HEK293 (cell line): ENCODE measurements around the gene TECPR2.

Experiments used
- BCL11B ChIP-seq: fragments of 450-650 bp; formaldehyde crosslinking; IDR thresholded peaks from 2 replicates; pipeline ENCODE4 v1.5.1; 2016; ENCODE audit warnings: low read depth, missing biosample characterization, missing genetic modification characterization
- INSM2 ChIP-seq: fragments of 450-650 bp; formaldehyde crosslinking; IDR thresholded peaks from 2 replicates; pipeline ENCODE4 v1.5.1; 2016; ENCODE audit warnings: missing biosample characterization, missing genetic modification characterization
- KLF7 ChIP-seq: fragments of 450-650 bp; formaldehyde crosslinking; IDR thresholded peaks from 2 replicates; pipeline ENCODE4 v1.5.1; 2016; ENCODE audit warnings: missing biosample characterization, missing genetic modification characterization, borderline replicate concordance
- MEIS1 ChIP-seq: sonication (generic); formaldehyde crosslinking; IDR thresholded peaks from 2 replicates; pipeline ENCODE4 v1.8.1; 2022; ENCODE audit warnings: missing genetic modification reagents, mild to moderate bottlenecking, borderline replicate concordance
- MZF1 ChIP-seq: fragments of 450-650 bp; formaldehyde crosslinking; IDR thresholded peaks from 2 replicates; pipeline ENCODE4 v1.5.1; 2017; ENCODE audit warnings: missing biosample characterization, missing genetic modification characterization, borderline replicate concordance
- OVOL3 ChIP-seq: fragments of 450-650 bp; formaldehyde crosslinking; IDR thresholded peaks from 2 replicates; pipeline ENCODE4 v1.5.1; 2016; ENCODE audit warnings: missing biosample characterization, missing genetic modification characterization
- REST ChIP-seq: fragments of 450-650 bp; formaldehyde crosslinking; IDR thresholded peaks from 2 replicates; pipeline ENCODE4 v1.5.1; 2016; ENCODE audit warnings: missing biosample characterization, missing genetic modification characterization
- SP3 ChIP-seq: fragments of 450-650 bp; formaldehyde crosslinking; IDR thresholded peaks from 2 replicates; pipeline ENCODE4 v1.5.1; 2016; ENCODE audit warnings: missing biosample characterization, missing genetic modification characterization
- TCF7L2 ChIP-seq: IDR thresholded peaks from 2 replicates; pipeline ENCODE4 v1.6.1; 2011; ENCODE audit warnings: low read depth, mild to moderate bottlenecking, inconsistent platforms, low read length, moderate library complexity, borderline replicate concordance
- YY2 ChIP-seq: fragments of 450-650 bp; formaldehyde crosslinking; IDR thresholded peaks from 2 replicates; pipeline ENCODE4 v1.5.1; 2016; ENCODE audit warnings: missing biosample characterization, missing genetic modification characterization
- ZBTB17 ChIP-seq: fragments of 450-650 bp; formaldehyde crosslinking; IDR thresholded peaks from 2 replicates; pipeline ENCODE4 v1.5.1; 2016; ENCODE audit warnings: missing biosample characterization, missing genetic modification characterization
- ZNF10 ChIP-seq: fragments of 450-650 bp; formaldehyde crosslinking; IDR thresholded peaks from 2 replicates; pipeline ENCODE4 v1.5.1; 2017; ENCODE audit warnings: missing biosample characterization, missing genetic modification characterization
- ZNF184 ChIP-seq: fragments of 450-650 bp; IDR thresholded peaks from 2 replicates; pipeline ENCODE4 v1.5.1; 2018; ENCODE audit warnings: missing biosample characterization, mild to moderate bottlenecking, missing genetic modification characterization
- ZNF24 ChIP-seq: fragments of 450-650 bp; formaldehyde crosslinking; IDR thresholded peaks from 2 replicates; pipeline ENCODE4 v1.5.1; 2016; ENCODE audit warnings: missing biosample characterization, missing genetic modification characterization
- ZNF391 ChIP-seq: fragments of 450-650 bp; formaldehyde crosslinking; IDR thresholded peaks from 2 replicates; pipeline ENCODE4 v1.5.1; 2016; ENCODE audit warnings: low read depth, missing biosample characterization, missing genetic modification characterization, borderline replicate concordance
- ZNF558 ChIP-seq: fragments of 450-650 bp; formaldehyde crosslinking; IDR thresholded peaks from 2 replicates; pipeline ENCODE4 v1.5.1; 2016; ENCODE audit warnings: missing biosample characterization, missing genetic modification characterization
- ZNF623 ChIP-seq: fragments of 450-650 bp; formaldehyde crosslinking; IDR thresholded peaks from 2 replicates; pipeline ENCODE4 v1.5.1; 2016; ENCODE audit warnings: missing biosample characterization, missing genetic modification characterization
- ZNF629 ChIP-seq: fragments of 450-650 bp; formaldehyde crosslinking; IDR thresholded peaks from 2 replicates; pipeline ENCODE4 v1.5.1; 2017; ENCODE audit warnings: missing biosample characterization, missing genetic modification characterization
- ZNF654 ChIP-seq: fragments of 450-650 bp; formaldehyde crosslinking; IDR thresholded peaks from 2 replicates; pipeline ENCODE4 v1.5.1; 2016; ENCODE audit warnings: low read depth, missing biosample characterization, missing genetic modification characterization
- ZNF660 ChIP-seq: fragments of 450-650 bp; IDR thresholded peaks from 2 replicates; pipeline ENCODE4 v1.5.1; 2018; ENCODE audit warnings: missing biosample characterization, mild to moderate bottlenecking, missing genetic modification characterization
- ZNF843 ChIP-seq: fragments of 450-650 bp; formaldehyde crosslinking; IDR thresholded peaks from 2 replicates; pipeline ENCODE4 v1.5.1; 2016; ENCODE audit warnings: missing biosample characterization, missing genetic modification characterization
- TF ChIP-seq, protein P1 (sequence below): fragments of 450-650 bp; formaldehyde crosslinking; conservative IDR thresholded peaks from 2 replicates; pipeline ENCODE4 v1.5.1; 2016; ENCODE audit warnings: low read depth, missing biosample characterization, missing genetic modification characterization
- TF ChIP-seq, protein P2 (sequence below): fragments of 450-650 bp; formaldehyde crosslinking; IDR thresholded peaks from 2 replicates; pipeline ENCODE4 v1.5.1; 2017; ENCODE audit warnings: missing biosample characterization, missing genetic modification characterization

Gene TECPR2

DNA sequence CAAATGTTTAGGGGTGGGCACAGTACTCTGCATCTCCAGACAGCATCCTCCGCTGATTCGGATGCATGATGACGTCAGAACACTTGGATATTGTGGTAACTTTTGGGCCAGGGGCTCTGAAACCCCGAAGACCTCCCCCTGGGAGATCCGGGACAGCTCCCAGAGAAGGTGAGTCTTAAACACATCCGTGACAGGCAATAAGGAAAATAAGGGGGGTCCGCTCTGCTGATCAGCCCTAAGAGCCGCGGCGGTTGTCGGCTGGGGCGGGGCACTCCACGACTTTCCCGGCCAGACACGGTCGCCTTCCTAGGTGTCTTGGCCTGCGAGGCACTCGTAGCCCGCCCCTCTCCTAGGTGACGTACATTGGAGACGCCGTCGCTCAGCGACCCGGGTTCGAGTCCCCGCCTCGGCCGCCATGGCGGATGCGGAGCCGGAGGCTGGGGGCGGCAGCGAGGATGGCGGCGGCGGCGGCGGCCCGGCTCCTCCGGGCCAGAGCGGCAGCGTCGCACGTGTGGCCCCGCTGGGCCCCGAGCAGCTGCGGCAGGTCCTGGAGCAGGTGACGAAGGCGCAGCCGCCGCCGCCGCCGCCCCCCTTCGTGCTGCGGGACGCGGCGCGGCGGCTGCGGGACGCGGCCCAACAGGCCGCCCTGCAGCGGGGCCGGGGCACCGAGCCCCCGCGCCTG, 43.2 kb upstream of the TECPR2 start, which contains the start of gene ZNF839 (continued):
- TF ChIP-seq, protein P1, sequence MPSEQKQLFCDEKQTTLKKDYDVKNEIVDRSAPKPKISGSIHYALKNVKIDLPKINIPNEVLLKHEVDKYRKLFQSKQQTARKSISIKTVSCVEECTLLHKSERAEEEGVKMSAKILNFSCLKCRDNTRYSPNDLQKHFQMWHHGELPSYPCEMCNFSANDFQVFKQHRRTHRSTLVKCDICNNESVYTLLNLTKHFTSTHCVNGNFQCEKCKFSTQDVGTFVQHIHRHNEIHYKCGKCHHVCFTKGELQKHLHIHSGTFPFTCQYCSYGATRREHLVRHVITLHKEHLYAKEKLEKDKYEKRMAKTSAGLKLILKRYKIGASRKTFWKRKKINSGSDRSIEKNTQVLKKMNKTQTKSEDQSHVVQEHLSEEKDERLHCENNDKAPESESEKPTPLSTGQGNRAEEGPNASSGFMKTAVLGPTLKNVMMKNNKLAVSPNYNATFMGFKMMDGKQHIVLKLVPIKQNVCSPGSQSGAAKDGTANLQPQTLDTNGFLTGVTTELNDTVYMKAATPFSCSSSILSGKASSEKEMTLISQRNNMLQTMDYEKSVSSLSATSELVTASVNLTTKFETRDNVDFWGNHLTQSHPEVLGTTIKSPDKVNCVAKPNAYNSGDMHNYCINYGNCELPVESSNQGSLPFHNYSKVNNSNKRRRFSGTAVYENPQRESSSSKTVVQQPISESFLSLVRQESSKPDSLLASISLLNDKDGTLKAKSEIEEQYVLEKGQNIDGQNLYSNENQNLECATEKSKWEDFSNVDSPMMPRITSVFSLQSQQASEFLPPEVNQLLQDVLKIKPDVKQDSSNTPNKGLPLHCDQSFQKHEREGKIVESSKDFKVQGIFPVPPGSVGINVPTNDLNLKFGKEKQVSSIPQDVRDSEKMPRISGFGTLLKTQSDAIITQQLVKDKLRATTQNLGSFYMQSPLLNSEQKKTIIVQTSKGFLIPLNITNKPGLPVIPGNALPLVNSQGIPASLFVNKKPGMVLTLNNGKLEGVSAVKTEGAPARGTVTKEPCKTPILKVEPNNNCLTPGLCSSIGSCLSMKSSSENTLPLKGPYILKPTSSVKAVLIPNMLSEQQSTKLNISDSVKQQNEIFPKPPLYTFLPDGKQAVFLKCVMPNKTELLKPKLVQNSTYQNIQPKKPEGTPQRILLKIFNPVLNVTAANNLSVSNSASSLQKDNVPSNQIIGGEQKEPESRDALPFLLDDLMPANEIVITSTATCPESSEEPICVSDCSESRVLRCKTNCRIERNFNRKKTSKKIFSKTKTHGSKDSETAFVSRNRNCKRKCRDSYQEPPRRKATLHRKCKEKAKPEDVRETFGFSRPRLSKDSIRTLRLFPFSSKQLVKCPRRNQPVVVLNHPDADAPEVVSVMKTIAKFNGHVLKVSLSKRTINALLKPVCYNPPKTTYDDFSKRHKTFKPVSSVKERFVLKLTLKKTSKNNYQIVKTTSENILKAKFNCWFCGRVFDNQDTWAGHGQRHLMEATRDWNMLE (tag by site-specific recombination): 0 out of 2 replicates have a peak, but pooled peaks have one; percentile 16
- TF ChIP-seq, protein P2, sequence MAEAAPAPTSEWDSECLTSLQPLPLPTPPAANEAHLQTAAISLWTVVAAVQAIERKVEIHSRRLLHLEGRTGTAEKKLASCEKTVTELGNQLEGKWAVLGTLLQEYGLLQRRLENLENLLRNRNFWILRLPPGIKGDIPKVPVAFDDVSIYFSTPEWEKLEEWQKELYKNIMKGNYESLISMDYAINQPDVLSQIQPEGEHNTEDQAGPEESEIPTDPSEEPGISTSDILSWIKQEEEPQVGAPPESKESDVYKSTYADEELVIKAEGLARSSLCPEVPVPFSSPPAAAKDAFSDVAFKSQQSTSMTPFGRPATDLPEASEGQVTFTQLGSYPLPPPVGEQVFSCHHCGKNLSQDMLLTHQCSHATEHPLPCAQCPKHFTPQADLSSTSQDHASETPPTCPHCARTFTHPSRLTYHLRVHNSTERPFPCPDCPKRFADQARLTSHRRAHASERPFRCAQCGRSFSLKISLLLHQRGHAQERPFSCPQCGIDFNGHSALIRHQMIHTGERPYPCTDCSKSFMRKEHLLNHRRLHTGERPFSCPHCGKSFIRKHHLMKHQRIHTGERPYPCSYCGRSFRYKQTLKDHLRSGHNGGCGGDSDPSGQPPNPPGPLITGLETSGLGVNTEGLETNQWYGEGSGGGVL (tag by site-specific recombination): no peak
- TF ChIP-seq KLF7 (tag by site-specific recombination): peak; percentile 87
- peak; percentile 74 for TF ChIP-seq ZBTB17 (tag by site-specific recombination)
- 0 out of 2 replicates have a peak, but pooled peaks have one; percentile 52 for TF ChIP-seq INSM2 (tag by site-specific recombination)
- peak; percentile 52 for TF ChIP-seq ZNF391 (tag by site-specific recombination)
- TF ChIP-seq YY2: peak; percentile 82
- TF ChIP-seq BCL11B: no peak
- 0 out of 2 replicates have a peak, but pooled peaks have one; percentile 31 for TF ChIP-seq ZNF843
- no peak for TF ChIP-seq ZNF654 (tag by site-specific recombination)
- peak; percentile 36; the same call in 1 of the 2 replicates for TF ChIP-seq ZNF558 (tag by site-specific recombination)
- TF ChIP-seq TCF7L2: no peak
- peak; percentile 85; the same call in 1 of the 2 replicates for TF ChIP-seq ZNF660 (tag by site-specific recombination)
- TF ChIP-seq ZNF629 (tag by site-specific recombination): peak; percentile 98
- peak; percentile 83 for TF ChIP-seq SP3
- peak; percentile 56; the same call in 1 of the 2 replicates for TF ChIP-seq ZNF184 (tag by site-specific recombination)
- TF ChIP-seq MZF1 (tag by site-specific recombination): no peak
- 0 out of 2 replicates have a peak, but pooled peaks have one; percentile 20 for TF ChIP-seq REST (tag by site-specific recombination)
- TF ChIP-seq ZNF623: peak; percentile 19; the same call in 1 of the 2 replicates
- TF ChIP-seq OVOL3: no peak
- TF ChIP-seq ZNF24 (tag by site-specific recombination): 0 out of 2 replicates have a peak, but pooled peaks have one; percentile 43
- 0 out of 2 replicates have a peak, but pooled peaks have one; percentile 22 for TF ChIP-seq MEIS1 (CRISPR knock-in tag)
- TF ChIP-seq ZNF10: no peak
